Stimulated activated effector memory CD8-positive, alpha-beta T cell treated with anti-CD3 and anti-CD28 coated beads, Interleukin-12 subunit alpha, Interleukin-12 subunit beta, amount 100 ng/mL, for 72 hours (primary cell): ENCODE results near the gene SFTPB.
A peak's percentile ranks its signal among the peaks of the same experiment; 100 is the strongest.
"Not testable (repeated sequence)": the region's sequence is repeated elsewhere in the genome, so short reads cannot be mapped to it uniquely, and the experiment has no call there.

Source experiments
- ATAC-seq: fragments of 150-1000 bp; cut with Tn5 transposase; 2 replicates; pipeline ENCODE4 v1.10.0; 2021
- DNase-seq, 2 donors: peaks; one replicate each; pipeline ENCODE4 v3.0.0; 2021 to 2022; ENCODE audit warnings: low spot score in 2 of 2
- H3K27ac Mint-ChIP-seq: one replicate; pipeline ENCODE4 v1.8.0; 2022; ENCODE audit warnings: mild to moderate bottlenecking, mixed read lengths
- H3K36me3 Mint-ChIP-seq: one replicate; pipeline ENCODE4 v1.8.0; 2022; ENCODE audit warnings: mild to moderate bottlenecking, mixed read lengths
- H3K4me1 Mint-ChIP-seq: one replicate; pipeline ENCODE4 v1.8.0; 2022; ENCODE audit warnings: mixed read lengths
- H3K4me3 Mint-ChIP-seq: one replicate; pipeline ENCODE4 v1.8.0; 2022; ENCODE audit warnings: mild to moderate bottlenecking, mixed read lengths
- H3K9me3 Mint-ChIP-seq: one replicate; pipeline ENCODE4 v1.8.0; 2022; ENCODE audit warnings: mixed read lengths

Gene SFTPB

DNA sequence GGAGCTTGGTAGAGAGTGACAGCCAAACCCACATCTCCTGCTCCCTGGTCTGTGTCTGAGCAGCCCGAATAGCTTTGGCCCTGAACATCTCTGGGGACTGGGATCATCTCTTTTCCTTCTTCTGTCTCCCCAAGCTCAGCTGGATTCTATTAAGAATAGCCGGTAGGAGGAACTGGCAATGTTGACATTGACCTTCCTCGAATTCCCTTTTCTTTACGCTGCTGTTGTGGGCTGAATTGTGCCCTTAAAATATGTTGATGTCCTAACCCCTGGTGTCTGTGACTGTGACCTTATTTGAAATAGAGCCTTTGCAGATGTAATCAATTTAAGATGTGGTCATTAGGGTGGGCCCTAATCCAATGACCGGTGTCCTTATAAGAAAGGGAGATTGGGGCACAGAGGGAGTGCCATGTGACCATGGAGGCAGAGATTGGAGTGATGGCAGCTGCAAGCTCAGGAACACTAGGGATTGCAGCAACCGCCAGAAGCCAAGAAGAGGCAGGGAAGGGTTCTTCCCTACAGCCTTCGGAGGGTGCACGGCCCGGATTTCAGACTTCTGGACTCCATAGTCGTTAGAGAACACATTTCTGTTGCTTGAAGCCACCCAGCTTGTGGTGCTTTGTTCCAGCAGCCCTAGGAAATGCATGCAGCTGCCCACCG lies 5.8 kb upstream of the SFTPB start:
- H3K4me3 Mint-ChIP-seq, result no peak overlapping the region
- H3K36me3 Mint-ChIP-seq, result no peaks in the 10 kb centered on the region
- no peaks in the 10 kb centered on the region for H3K4me1 Mint-ChIP-seq
- H3K27ac Mint-ChIP-seq, result no peak overlapping the region
- no peak for ATAC-seq
- DNase-seq, result no peak
- H3K9me3 Mint-ChIP-seq, result no peaks in the 10 kb centered on the region

DNA sequence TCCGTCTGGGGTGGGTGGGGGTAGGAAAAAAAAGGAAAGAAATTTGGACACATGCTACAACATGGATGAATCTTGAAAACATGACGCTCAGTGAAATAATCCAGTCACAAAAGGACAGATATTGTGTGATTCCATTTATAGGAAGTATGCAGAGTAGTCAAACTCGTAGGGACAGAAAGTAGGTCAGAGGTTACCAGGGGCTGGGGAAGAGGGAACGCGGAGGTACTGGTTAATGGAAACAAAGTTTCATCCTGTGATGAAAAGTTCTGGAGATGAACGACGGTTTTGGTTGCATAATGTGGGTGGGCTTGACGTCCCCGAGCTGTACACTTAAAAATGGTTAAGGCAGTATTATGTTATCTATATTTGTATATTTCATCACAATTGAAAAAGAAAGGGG lies 4.5 kb upstream of the SFTPB start:
- H3K36me3 Mint-ChIP-seq, result no peaks in the 10 kb centered on the region

DNA sequence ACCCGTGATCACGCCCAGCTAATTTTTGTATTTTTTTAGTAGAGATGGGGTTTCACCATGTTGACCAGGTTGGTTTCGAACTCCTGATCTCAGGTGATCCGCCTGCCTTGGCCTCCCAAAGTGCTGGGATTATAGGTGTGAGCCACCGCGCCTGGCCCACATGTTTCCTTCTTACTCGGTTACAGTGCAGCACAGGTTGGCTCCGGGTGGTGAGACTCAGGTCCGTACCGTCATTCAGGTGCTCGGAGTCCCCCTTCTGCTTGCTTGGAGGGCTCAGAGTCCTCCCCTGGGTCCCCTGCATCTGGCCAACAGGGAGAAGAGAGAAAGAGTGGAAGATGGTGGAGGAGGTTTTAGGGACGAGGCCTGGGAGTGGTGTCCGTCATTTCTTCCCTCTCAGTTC lies 2.4 kb upstream of the SFTPB start:
- H3K4me1 Mint-ChIP-seq, ATAC-seq, H3K4me3 Mint-ChIP-seq, H3K27ac Mint-ChIP-seq, H3K9me3 Mint-ChIP-seq, H3K36me3 Mint-ChIP-seq, DNase-seq: not testable (repeated sequence)

More for the DNA sequence above, 4.5 kb upstream of the SFTPB start:
- H3K9me3 Mint-ChIP-seq, result no peaks in the 10 kb centered on the region
- ATAC-seq (no peak), DNase-seq (no peak)
- H3K4me3 Mint-ChIP-seq, result no peak overlapping the region
- H3K27ac Mint-ChIP-seq, result no peak overlapping the region
- no peaks in the 10 kb centered on the region for H3K4me1 Mint-ChIP-seq

DNA sequence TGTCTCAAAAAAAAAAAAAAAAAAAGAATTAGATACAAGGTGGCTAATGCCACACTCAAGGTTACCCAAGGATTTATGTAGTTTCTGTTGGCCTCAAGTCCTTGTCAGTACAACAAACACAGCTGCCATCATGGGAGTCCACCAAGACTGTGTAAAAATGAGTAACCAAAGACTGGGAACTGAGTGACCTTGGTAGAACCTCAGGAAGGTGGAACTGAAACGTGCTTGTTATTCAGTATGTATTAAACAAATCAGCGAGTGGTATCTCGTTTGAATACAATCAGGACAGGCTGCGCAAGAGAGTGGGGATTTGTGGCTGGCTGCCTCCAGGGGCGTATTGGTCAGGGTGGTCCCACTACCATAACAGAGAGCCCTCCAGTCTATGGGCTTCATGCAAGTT lies 1.6 kb upstream of the SFTPB start:
- DNase-seq (no peak), ATAC-seq (no peak)
- H3K4me3 Mint-ChIP-seq, result no peak overlapping the region

DNA sequence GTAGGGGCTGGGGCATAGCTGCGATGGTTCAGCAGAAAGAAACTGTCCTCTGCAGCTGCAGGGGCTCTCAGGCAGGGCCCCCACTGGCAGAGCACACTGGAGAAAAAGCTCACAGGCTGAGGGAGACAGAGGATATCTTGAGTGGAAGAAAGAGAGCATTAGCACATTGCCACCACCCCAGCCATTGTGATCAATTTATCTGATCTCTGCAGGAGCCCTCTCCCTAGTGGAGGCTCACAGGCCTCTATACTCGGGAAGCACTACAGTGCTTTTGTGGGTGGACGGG lies 801 bp upstream of the SFTPB start:
- Mint-ChIP-seq H3K9me3 (no peaks in the 10 kb centered on the region), H3K27ac (peak overlapping the region; percentile 48), H3K4me1 (no peaks in the 10 kb centered on the region), H3K36me3 (no peaks in the 10 kb centered on the region), H3K4me3 (no peak overlapping the region)
- no peak for ATAC-seq
- DNase-seq, result no peak

More for the DNA sequence above, 1.6 kb upstream of the SFTPB start:
- no peaks in the 10 kb centered on the region for H3K9me3 Mint-ChIP-seq
- H3K27ac Mint-ChIP-seq, result no peak overlapping the region
- H3K4me1 Mint-ChIP-seq, result no peaks in the 10 kb centered on the region
- no peaks in the 10 kb centered on the region for H3K36me3 Mint-ChIP-seq

DNA sequence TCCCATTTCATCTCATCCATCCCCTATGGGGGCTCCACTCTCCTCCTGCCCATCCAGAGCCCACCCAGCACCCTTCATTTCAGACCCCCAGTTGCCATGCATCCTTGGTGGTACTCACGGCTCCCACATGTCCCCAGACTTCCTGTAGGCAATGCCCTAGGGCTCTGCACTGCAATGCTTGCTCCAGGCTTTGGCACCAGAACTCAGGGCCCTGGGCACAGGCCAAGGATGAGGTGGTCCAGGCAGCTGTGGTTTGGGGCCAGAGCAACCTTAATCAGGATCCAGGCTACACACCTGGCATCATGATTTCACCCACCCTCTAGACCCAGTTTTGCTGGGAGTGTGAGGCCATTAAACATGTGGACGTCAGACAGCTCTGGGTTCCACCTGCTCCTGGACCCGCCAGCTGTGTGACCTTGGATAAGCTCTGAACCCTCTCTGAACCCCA lies 414 bp downstream of the SFTPB start:
- no peaks in the 10 kb centered on the region for H3K4me1 Mint-ChIP-seq
- H3K4me3 Mint-ChIP-seq, result no peak overlapping the region
- H3K9me3 Mint-ChIP-seq, result no peaks in the 10 kb centered on the region
- H3K27ac Mint-ChIP-seq, result no peak overlapping the region
- DNase-seq (no peak), ATAC-seq (no peak)
- H3K36me3 Mint-ChIP-seq, result no peaks in the 10 kb centered on the region

DNA sequence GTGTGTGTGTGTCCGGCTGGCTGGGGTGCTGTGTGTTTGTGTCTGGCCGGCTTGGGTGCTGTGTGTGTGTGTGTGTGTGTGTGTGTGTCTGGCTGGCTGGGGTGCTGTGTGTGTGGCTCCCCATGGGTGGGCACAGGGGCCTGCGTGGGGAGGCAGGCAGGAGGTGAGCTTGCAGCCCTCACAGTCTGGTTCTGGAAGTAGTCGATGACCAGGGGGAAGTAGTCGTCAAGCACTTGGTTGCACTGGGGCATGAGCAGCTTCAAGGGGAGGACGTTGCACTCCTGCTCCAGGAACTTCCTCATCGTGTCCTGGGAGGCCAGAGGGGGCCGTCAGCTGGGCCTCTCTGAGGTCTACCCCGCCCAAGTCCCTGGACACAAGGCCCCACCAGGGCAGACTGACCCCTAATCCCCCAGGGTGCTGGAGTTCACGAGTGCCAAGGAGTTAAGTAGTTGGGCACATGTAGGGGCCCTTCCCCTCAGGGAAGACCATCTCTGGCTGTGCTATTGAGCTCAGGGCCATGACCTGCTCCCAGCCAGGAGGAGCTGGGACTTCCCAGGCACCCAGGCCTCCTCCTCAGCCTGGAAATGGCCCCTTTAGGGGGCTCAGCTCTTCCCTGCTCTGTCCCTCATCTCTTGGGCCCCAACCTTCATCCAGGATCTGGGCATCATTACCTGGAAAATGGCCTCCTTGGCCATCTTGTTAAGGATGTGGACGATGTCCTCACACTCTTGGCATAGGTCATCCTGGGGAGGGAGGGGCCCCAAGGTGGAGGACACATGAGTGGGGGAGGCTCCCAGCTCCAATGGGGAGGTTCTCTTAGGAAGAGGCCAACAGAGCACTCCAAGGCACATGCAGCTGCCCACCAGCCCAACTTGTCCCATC lies 1.3 kb downstream of the SFTPB start:
- H3K9me3 Mint-ChIP-seq, result no peaks in the 10 kb centered on the region
- no peaks in the 10 kb centered on the region for H3K4me1 Mint-ChIP-seq
- H3K36me3 Mint-ChIP-seq, result no peaks in the 10 kb centered on the region
- no peak overlapping the region for H3K4me3 Mint-ChIP-seq
- DNase-seq (no peak), ATAC-seq (no peak)
- peak overlapping the region; percentile 5 for H3K27ac Mint-ChIP-seq

DNA sequence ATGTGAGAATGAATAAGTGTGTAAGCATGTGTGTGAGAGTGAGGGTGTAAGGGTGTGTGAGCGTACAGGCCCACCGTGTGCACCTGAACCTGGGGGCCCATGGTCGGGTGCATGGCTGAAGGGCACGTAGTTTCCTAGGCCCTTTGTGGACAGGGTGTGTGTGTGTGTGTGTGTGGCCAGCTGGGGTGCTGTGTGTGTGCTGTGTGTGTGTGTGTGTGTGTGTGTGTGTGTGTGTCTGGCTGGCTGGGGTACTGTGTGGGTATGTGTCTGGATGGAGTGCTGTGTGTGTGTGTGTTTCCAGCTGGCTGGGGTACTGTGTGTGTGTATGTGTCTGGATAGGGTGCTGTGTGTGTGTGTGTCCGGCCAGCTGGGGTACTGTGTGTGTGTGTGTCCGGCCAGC lies 2.0 kb downstream of the SFTPB start:
- no peak overlapping the region for H3K4me3 Mint-ChIP-seq
- ATAC-seq, result no peak
- H3K36me3 Mint-ChIP-seq, result no peaks in the 10 kb centered on the region
- no peaks in the 10 kb centered on the region for H3K9me3 Mint-ChIP-seq
- peak overlapping the region; percentile 5 for H3K27ac Mint-ChIP-seq
- no peak for DNase-seq
- no peaks in the 10 kb centered on the region for H3K4me1 Mint-ChIP-seq

DNA sequence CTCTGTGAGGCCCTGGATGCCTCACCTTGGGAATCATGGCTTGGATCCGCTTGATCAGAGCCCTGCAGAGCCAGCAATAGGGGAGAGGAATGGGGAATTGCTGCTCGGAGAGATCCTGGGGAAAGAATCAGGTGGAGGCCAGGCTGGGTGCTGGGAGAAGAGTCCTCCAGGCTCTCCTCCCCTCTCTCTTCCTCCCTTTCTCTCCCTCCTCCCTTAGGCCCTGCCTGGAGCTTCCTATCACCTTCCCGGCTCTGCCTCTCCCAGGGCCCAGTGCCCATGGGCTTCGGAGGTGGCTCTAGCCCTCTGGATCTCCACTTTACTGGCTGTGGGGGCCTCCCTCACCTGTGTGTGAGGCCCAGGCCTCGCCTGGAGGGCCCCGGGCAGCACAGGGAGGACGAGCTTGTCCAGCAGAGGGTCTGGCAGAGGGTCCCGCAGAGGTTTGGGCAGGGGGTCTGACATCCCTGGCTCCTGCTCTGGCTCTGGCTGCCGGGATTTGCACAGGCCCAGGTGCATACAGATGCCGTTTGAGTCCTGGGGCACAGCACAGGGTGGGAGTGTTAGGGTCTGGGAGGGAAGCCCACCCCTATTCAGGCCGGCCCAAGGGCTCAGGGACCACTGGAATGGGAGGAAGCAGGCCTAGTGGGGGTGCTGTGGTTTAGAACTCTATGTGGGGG lies 2.6 kb downstream of the SFTPB start:
- no peaks in the 10 kb centered on the region for H3K9me3 Mint-ChIP-seq
- H3K4me1 Mint-ChIP-seq, result no peaks in the 10 kb centered on the region
- DNase-seq (no peak), ATAC-seq (no peak)
- H3K27ac Mint-ChIP-seq, result no peak overlapping the region
- no peak overlapping the region for H3K4me3 Mint-ChIP-seq
- no peaks in the 10 kb centered on the region for H3K36me3 Mint-ChIP-seq

DNA sequence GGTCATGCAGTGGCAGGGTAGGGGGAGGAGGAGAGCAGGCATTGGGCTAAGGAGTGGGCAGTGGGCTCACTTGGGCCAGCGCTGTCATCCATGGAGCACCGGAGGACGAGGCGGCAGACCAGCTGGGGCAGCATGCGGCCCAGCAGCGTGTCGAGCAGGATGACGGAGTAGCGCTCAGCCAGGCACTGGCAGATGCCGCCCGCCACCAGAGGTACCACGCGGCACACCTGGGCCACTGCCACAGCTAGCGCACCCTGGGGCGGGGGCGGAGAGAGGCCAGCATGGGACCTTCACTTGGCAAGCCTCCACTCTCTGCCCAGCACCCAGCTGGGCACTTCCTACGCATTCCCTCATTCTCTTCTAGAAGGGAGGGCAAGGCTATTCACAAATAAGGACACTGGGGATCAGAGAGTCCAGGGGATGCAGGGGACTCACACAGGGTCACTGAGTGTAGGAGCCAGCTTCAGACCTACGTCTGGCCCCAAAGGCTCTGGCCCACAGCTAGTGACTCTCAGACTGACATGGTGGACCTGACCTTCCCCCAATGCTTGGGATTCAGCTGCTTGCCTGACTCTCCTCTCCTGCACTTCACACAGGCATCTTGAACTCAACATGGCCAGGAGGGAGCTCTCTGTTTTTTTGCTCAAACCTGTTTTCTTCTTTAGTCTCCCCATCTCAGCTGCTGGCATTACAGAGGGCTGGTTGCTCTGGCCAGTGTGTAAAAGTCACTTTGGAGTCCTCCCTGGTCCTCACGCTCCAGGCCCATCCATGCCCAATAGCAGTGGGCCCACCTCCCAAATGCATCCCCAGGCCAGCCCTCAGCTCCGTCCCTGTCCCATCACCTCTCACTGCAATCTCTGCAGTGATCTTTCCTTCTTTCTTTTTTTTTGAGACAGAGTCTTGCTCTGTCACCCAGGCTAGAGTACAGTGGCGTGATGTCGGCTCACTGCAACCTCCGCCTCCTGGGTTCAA lies 4.1 kb downstream of the SFTPB start:
- H3K4me3 Mint-ChIP-seq, result no peak overlapping the region
- no peaks in the 10 kb centered on the region for H3K9me3 Mint-ChIP-seq
- H3K4me1 Mint-ChIP-seq, result peaks cover 5% of the 10 kb centered on the region
- H3K36me3 Mint-ChIP-seq, result peaks cover 4% of the 10 kb centered on the region
- H3K27ac Mint-ChIP-seq, result peak overlapping the region; percentile 40
- ATAC-seq (no peak), DNase-seq (no peak)

DNA sequence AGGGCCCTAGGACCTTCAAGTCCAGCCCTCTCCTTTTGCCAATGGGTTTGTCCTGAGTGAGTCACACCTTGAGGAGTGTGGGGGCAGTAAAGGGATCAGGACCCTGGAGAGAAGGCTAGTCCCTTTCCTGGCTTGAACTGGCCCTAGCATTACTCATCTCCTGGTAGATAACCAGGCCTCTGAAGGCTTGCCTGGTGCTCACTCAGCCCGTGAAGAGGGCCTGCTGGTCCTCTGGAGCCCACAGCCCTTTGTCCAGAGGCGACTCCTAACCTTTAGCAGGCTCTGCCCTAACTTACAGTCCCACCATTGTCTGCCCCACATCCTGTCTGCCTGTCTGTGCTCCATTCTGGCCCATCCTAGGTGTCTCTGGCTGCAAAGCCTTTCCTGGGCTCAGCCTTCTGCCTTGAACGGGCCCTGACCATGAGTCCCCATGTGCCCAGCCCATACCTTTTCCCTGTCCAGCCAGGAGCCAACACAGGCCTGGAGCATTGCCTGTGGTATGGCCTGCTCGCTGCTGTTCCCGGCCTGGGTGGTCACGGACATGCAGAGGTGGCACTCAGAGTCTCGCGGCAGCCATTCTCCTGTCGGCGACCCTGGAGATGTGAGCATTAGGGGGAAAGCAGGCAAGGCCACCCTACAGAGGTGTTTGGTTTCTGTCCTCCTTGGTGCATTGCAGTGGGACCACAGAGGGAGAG lies 5.0 kb downstream of the SFTPB start:
- Mint-ChIP-seq H3K27ac (peak overlapping the region; percentile 40), H3K36me3 (peaks cover 4% of the 10 kb centered on the region), H3K9me3 (no peaks in the 10 kb centered on the region), H3K4me3 (no peak overlapping the region), H3K4me1 (peaks cover 5% of the 10 kb centered on the region)
- DNase-seq (no peak), ATAC-seq (no peak)

DNA sequence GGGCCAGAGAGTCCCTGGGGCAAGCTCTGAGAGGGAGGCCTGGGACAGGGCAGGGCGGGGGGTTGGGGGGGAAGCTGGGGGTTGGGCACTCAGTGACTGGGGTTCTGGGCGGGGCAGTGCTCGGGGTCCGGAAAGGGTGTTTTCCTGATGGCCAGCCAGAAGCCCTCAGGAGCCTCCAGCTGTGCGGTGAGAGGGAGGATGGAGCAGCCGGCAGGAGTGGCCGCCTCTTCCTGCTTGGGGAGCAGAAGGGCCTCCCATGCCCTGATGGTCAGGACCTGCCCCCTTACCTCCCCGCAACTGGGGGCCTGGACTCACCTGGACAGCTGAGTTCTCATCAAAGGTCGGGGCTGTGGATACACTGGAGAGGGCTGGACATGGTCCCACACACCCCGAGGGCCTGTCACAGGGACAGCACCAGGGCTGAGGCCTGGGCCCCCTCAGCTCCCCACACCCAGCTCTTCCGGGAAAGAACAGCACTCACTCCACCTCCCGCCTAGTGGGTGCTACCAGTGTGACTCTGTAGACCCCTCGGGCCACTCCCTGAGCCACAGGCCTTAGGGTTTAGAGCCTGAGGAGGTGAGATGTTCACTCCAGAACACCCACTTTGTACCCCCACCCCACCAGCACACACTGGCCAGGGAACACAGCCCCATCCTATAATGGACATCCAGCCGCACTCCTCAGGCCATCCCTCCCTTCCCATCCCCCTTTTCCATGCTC lies 6.7 kb downstream of the SFTPB start:
- Mint-ChIP-seq H3K36me3 (peaks cover 21% of the 10 kb centered on the region), H3K4me1 (peaks cover 5% of the 10 kb centered on the region), H3K27ac (no peak overlapping the region), H3K4me3 (no peak overlapping the region), H3K9me3 (no peaks in the 10 kb centered on the region)
- ATAC-seq (no peak), DNase-seq (no peak)

DNA sequence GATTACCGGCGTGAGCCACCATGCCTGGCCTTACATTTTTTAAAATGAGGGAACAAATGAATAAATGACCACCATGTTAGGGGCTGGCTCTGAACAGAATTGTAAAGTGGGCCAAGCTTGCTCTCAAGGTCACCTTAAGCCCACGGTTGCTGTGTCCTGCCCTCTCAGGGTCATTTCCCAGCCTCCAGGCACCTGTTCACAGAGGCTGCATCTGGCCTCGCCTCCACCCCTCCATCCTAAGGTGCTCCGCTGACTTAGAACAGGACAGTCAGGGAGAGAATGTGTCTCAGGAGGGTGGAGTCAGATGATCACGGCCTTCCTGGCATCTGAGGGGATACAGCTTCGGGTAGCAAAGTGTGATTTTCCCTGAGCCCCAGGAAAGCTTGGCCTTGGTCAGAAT lies 7.3 kb downstream of the SFTPB start:
- no peaks in the 10 kb centered on the region for H3K9me3 Mint-ChIP-seq
- DNase-seq (no peak), ATAC-seq (no peak)
- peaks cover 26% of the 10 kb centered on the region for H3K36me3 Mint-ChIP-seq
- H3K4me3 Mint-ChIP-seq, result no peak overlapping the region
- H3K27ac Mint-ChIP-seq, result no peak overlapping the region
- peaks cover 5% of the 10 kb centered on the region for H3K4me1 Mint-ChIP-seq

DNA sequence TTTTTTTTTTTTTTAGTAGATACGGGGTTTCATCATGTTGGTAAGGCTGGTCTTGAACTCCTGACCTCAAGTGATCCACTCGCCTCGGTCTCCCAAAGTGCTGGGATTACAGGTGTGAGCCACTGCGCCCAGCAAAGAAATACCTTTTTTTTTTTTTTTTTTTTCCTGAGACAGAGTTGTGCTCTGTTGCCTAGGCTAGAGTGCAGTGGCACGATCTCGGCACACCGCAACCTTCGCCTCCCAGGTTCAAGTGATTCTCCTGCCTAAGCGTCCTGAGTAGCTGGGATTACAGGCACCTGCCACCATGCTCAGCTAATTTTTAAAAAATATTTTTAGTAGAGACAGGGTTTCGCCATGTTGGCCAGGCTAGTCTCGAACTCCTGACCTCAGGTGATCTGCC lies 7.7 kb downstream of the SFTPB start:
- H3K27ac Mint-ChIP-seq, H3K4me1 Mint-ChIP-seq, DNase-seq, H3K9me3 Mint-ChIP-seq, ATAC-seq, H3K4me3 Mint-ChIP-seq: not testable (repeated sequence)
- peaks cover 31% of the 10 kb centered on the region for H3K36me3 Mint-ChIP-seq
